Activated T-cell treated with anti-CD3 and anti-CD28 coated beads for 48 hours (primary cell): ENCODE measurements around the gene IRGC.
"Not testable (repeated sequence)": the region's sequence is repeated elsewhere in the genome, so short reads cannot be mapped to it uniquely, and the experiment has no call there.

Experiments used
- DNase-seq: peaks from one replicate; pipeline ENCODE4 v3.0.0-alpha.2; 2020; ENCODE audit warnings: low read depth

Gene IRGC

GRCh38 chr19:43754503-43755255 is 38.8 kb downstream of the IRGC start, which contains the start of gene SMG9:
Gene SMG9, minus strand, starts transcription at chr19:43754962. Its CDS starts 4,221 bp downstream, at chr19:43750741.
- DNase-seq, result peak; percentile 99

GRCh38 chr19:43755256-43755801 is 39.5 kb downstream of the IRGC start:
- peak; percentile 79 for DNase-seq

- no peak for DNase-seq
Measured at GRCh38 chr19:43759515-43759914, 43.6 kb downstream of the IRGC start.

GRCh38 chr19:43760941-43761340 is 45.1 kb downstream of the IRGC start:
- DNase-seq, result no peak

GRCh38 chr19:43762814-43763213 is 46.9 kb downstream of the IRGC start:
- no peak for DNase-seq

- DNase-seq, result no peak
Measured at GRCh38 chr19:43763473-43763939, 47.6 kb downstream of the IRGC start.

GRCh38 chr19:43764684-43765083 is 48.8 kb downstream of the IRGC start:
- DNase-seq, result not testable (repeated sequence)

- DNase-seq, result peak; percentile 82
Measured at GRCh38 chr19:43765109-43765876, 49.4 kb downstream of the IRGC start.

GRCh38 chr19:43766755-43767043 is 50.8 kb downstream of the IRGC start:
- no peak for DNase-seq

GRCh38 chr19:43767316-43767715 is 51.4 kb downstream of the IRGC start:
- DNase-seq, result no peak

GRCh38 chr19:43767818-43768217 is 51.9 kb downstream of the IRGC start:
- DNase-seq, result no peak

- no peak for DNase-seq
Measured at GRCh38 chr19:43768273-43769050, 52.6 kb downstream of the IRGC start.

GRCh38 chr19:43769256-43769655 is 53.4 kb downstream of the IRGC start:
- DNase-seq, result no peak
